Spleen (tissue), 11 donors: ENCODE data around the gene CUX1. TPM values are rescaled to one million over a fixed set of nuclear protein-coding genes. Genes with fewer than 3 reads are reported as not detected.

Experiments used
- DNase-seq: peaks from one replicate; pipeline ENCODE4 v3.0.0-alpha.2; 2020
- H3K27ac ChIP-seq, 8 donors: fragments of 200-600 bp; sonication (generic) in 7 of 8; 1 replicate in 4 of 8; 2 replicates in 4 of 8; pipeline versions ENCODE4 v1.5.0 to v1.8.0; 2016 to 2021; ENCODE audit warnings: inconsistent platforms in 4 of 8, mild to moderate bottlenecking in 4 of 8, moderate library complexity in 1 of 8
- H3K27me3 ChIP-seq, 7 donors: fragments of 200-600 bp; sonication (generic) in 6 of 7; replicated peaks in 1 of 7; 1 replicate in 4 of 7; 2 replicates in 3 of 7; pipeline versions ENCODE4 v1.5.0 to v1.8.0; 2016 to 2021; ENCODE audit warnings: inconsistent platforms in 3 of 7, mild to moderate bottlenecking in 1 of 7
- H3K36me3 ChIP-seq, 6 donors: fragments of 200-600 bp; sonication (generic) in 5 of 6; 1 replicate in 4 of 6; 2 replicates in 2 of 6; pipeline versions ENCODE4 v1.5.0 to v1.8.0; 2016 to 2021; ENCODE audit warnings: inconsistent platforms in 2 of 6
- H3K4me1 ChIP-seq, 6 donors: fragments of 200-600 bp; sonication (generic) in 5 of 6; 1 replicate in 3 of 6; 2 replicates in 3 of 6; pipeline versions ENCODE4 v1.5.0 to v1.8.0; 2016 to 2021; ENCODE audit warnings: inconsistent platforms in 3 of 6
- H3K4me3 ChIP-seq, 8 donors: fragments of 200-600 bp; sonication (generic) in 7 of 8; 1 replicate in 4 of 8; 2 replicates in 4 of 8; pipeline versions ENCODE4 v1.5.0 to v1.8.0; 2016 to 2021; ENCODE audit warnings: inconsistent platforms in 4 of 8, mild to moderate bottlenecking in 4 of 8, moderate library complexity in 2 of 8
- H3K9me3 ChIP-seq, 8 donors: fragments of 200-600 bp; sonication (generic) in 7 of 8; 1 replicate in 4 of 8; 2 replicates in 4 of 8; pipeline versions ENCODE4 v1.5.0 to v1.8.0; 2016 to 2021; ENCODE audit warnings: inconsistent platforms in 4 of 8
- CTCF ChIP-seq, 11 experiments: fragments of 200-600 bp in 7 of 11; fragments of 450-650 bp in 4 of 11; sonication (generic) in 4 of 11; IDR thresholded peaks in 8 of 11; conservative IDR thresholded peaks in 3 of 11; 1 replicate in 7 of 11; 2 replicates in 4 of 11; pipeline versions ENCODE4 v1.4.0 to v1.8.0; 2016 to 2021; ENCODE audit warnings: antibody characterized with exemption in 11 of 11, inconsistent platforms in 4 of 11, mild to moderate bottlenecking in 1 of 11
- POLR2A ChIP-seq, 3 donors: fragments of 450-650 bp; IDR thresholded peaks; one replicate each; pipeline ENCODE4 v1.5.1; 2017; ENCODE audit warnings: antibody characterized with exemption in 3 of 3, mild to moderate bottlenecking in 1 of 3
- POLR2AphosphoS5 ChIP-seq, 3 donors: sonication (generic); formaldehyde crosslinking; IDR thresholded peaks; one replicate each; pipeline ENCODE4 v1.5.1; 2017; ENCODE audit warnings: antibody characterized with exemption in 3 of 3
- WGBS, 5 donors: extraction: QIAGEN DNeasy Blood & Tissue Kit in 3 of 5; methylation state at CpG; one replicate each; pipeline versions ENCODE4 v1.1.5 to v1.1.7; 2013 to 2018; 5-methylcytosine and 5-hydroxymethylcytosine counted together
- intact Hi-C: fragments of 100-400 bp; cut with DNase I; formaldehyde crosslinking; loops from one replicate; pipeline ENCODE4 v1.15.0; 2023; ENCODE audit warnings: low total_unique reads
- polyA plus RNA-seq, 3 donors: library from polyadenylated mRNA; stranded (reverse); fragments of 200-250 nt; gene quantifications; one replicate each; pipeline ENCODE4 v1.2.1, GENCODE V29; 2013
- total RNA-seq, 7 donors: library from RNA; depleted of rRNA in 3 of 7; stranded (reverse); fragments of >200 nt in 3 of 7; fragmentation: NEBNext Ultra II Directional in 4 of 7; extraction: Animal tissue kit (Norgen Biotek cat#: 25700) in 4 of 7; gene quantifications; one replicate each; pipeline versions ENCODE4 v1.1.0 to v1.2.1, GENCODE V29; 2016 to 2021
- donor health status: healthy with polysubstance abuse.
- donor health status: DM: no; HTN: no; CAD: no; lungs with moderate emphysema.
- donor health status: DM: no; HTN: no; CAD: no.
- donor health status: Bipolar disorder and iron deficiency.
- donor health status: healthy.
- donor health status: DM: no; HTN: no; CAD: no.
- donor health status: DM: yes; HTN: yes; CAD: no.

Gene CUX1
- total and polyA plus RNA-seq, 10 donors = 9.1 to 95.8 (median 61.9) TPM

- no peak overlapping the region for H3K27ac ChIP-seq
- H3K4me1 ChIP-seq = peaks cover 0 to 25% (median 9%) of the 10 kb centered on the region in 6 donors
- 90 to 95% (median 93%) methylated on average over 18 of the region's 18 CpGs for WGBS, 5 donors
Measured at GRCh38 chr7:102146122-102146521, 328.7 kb downstream of the CUX1 start.

GRCh38 chr7:102147008-102147407 is 329.6 kb downstream of the CUX1 start:
- Histone ChIP-seq H3K4me1 (peaks cover 0 to 16% (median 4%) of the 10 kb centered on the region in 6 donors), H3K9me3 (no peaks in the 10 kb centered on the region), H3K27me3 (no peaks in the 10 kb centered on the region), H3K27ac (no peak overlapping the region), H3K36me3 (peaks cover 0 to 38% (median 1%) of the 10 kb centered on the region in 6 donors), H3K4me3 (no peak overlapping the region)
- no peak for DNase-seq
- no peak for TF ChIP-seq CTCF (IDR thresholded peaks at IDR 0.05 in 8 of 11, conservative IDR thresholded peaks at IDR 0.05 in 3 of 11)
- TF ChIP-seq POLR2A (IDR thresholded peaks at IDR 0.05) = no peak
- no peak for TF ChIP-seq POLR2AphosphoS5 (IDR thresholded peaks at IDR 0.05)
- WGBS, 5 donors = 30 to 50% (median 36%) methylated on average over 10 of the region's 10 CpGs
- intact Hi-C loops = no loop called here

More at GRCh38 chr7:102146122-102146521, 328.7 kb downstream of the CUX1 start:
- no peak for DNase-seq
- H3K36me3 ChIP-seq = peaks cover 0 to 38% (median 1%) of the 10 kb centered on the region in 6 donors
- intact Hi-C loops = no loop called here
- TF ChIP-seq POLR2A (IDR thresholded peaks at IDR 0.05) = no peak
- peak in 1 of 3 donors; percentile 13 for TF ChIP-seq POLR2AphosphoS5 (IDR thresholded peaks at IDR 0.05)
- TF ChIP-seq CTCF (IDR thresholded peaks at IDR 0.05 in 8 of 11, conservative IDR thresholded peaks at IDR 0.05 in 3 of 11) = no peak
- H3K27me3 ChIP-seq = no peaks in the 10 kb centered on the region
- no peaks in the 10 kb centered on the region for H3K9me3 ChIP-seq
- H3K4me3 ChIP-seq = no peak overlapping the region

GRCh38 chr7:102148799-102149198 is 331.4 kb downstream of the CUX1 start:
- Histone ChIP-seq H3K27ac (no peak overlapping the region), H3K27me3 (no peaks in the 10 kb centered on the region), H3K36me3 (peaks cover 0 to 41% (median 3%) of the 10 kb centered on the region in 6 donors), H3K4me1 (peaks cover 0 to 13% (median 4%) of the 10 kb centered on the region in 6 donors), H3K9me3 (no peaks in the 10 kb centered on the region), H3K4me3 (no peak overlapping the region)
- WGBS, 5 donors = 84 to 97% (median 94%) methylated on average over 9 of the region's 9 CpGs
- intact Hi-C loops = no loop called here
- TF ChIP-seq POLR2A (IDR thresholded peaks at IDR 0.05) (no peak), POLR2AphosphoS5 (IDR thresholded peaks at IDR 0.05) (no peak), CTCF (IDR thresholded peaks at IDR 0.05 in 8 of 11, conservative IDR thresholded peaks at IDR 0.05 in 3 of 11) (no peak)
- no peak for DNase-seq

- WGBS, 5 donors = 81 to 96% (median 93%) methylated on average over 11 to 12 of the region's 12 CpGs
- intact Hi-C loops = no loop called here
- Histone ChIP-seq H3K4me1 (peaks cover 0 to 13% (median 4%) of the 10 kb centered on the region in 6 donors), H3K4me3 (no peak overlapping the region), H3K36me3 (peaks cover 0 to 35% (median 3%) of the 10 kb centered on the region in 6 donors), H3K9me3 (no peaks in the 10 kb centered on the region), H3K27ac (no peak overlapping the region), H3K27me3 (no peaks in the 10 kb centered on the region)
- no peak for DNase-seq
- TF ChIP-seq POLR2A (IDR thresholded peaks at IDR 0.05) (no peak), CTCF (IDR thresholded peaks at IDR 0.05 in 8 of 11, conservative IDR thresholded peaks at IDR 0.05 in 3 of 11) (no peak), POLR2AphosphoS5 (IDR thresholded peaks at IDR 0.05) (no peak)
Measured at GRCh38 chr7:102149416-102149815, 332.0 kb downstream of the CUX1 start.
